HL-60 (cell line): ENCODE measurements around the gene DENND1C.

Experiments
- DNase-seq, 2 experiments: peaks; one replicate each; pipeline ENCODE4 v3.0.0-alpha.2; 2010 to 2020; ENCODE audit warnings: low read depth in 1 of 2, low spot score in 1 of 2
- H3K27ac ChIP-seq: fragments of 250-450 bp; sonication (Bioruptor Pico); replicated peaks from 2 replicates; pipeline ENCODE4 v1.5.1; 2020; ENCODE audit warnings: mild to moderate bottlenecking, moderate library complexity
- H3K27me3 ChIP-seq: fragments of 250-450 bp; sonication (Bioruptor Pico); 2 replicates; pipeline ENCODE4 v1.5.1; 2021; ENCODE audit warnings: mild to moderate bottlenecking, moderate library complexity; ENCODE audit not compliant: insufficient read depth, poor library complexity, severe bottlenecking
- H3K4me3 ChIP-seq: replicated peaks from 2 replicates; pipeline ENCODE4 v1.5.1; 2011; ENCODE audit warnings: mild to moderate bottlenecking, control low read depth, low read length; ENCODE audit not compliant: insufficient read depth
- CTCF ChIP-seq: IDR thresholded peaks from one replicate; pipeline ENCODE4 v1.5.1; 2011; ENCODE audit warnings: low read length, control low read depth, inconsistent platforms; ENCODE audit not compliant: insufficient read depth
- GABPA ChIP-seq: IDR thresholded peaks from 2 replicates; pipeline ENCODE4 v1.6.1; 2012; ENCODE audit warnings: low read depth
- POLR2AphosphoS5 ChIP-seq: IDR thresholded peaks from 2 replicates; pipeline ENCODE4 v1.6.1; 2012; ENCODE audit warnings: low read depth
- REST ChIP-seq: IDR thresholded peaks from 2 replicates; pipeline ENCODE4 v1.6.1; 2012; ENCODE audit warnings: low read depth; ENCODE audit not compliant: insufficient replicate concordance
- SPI1 ChIP-seq: IDR thresholded peaks from 2 replicates; pipeline ENCODE4 v1.6.1; 2012; ENCODE audit warnings: low read depth, mild to moderate bottlenecking, borderline replicate concordance

Gene DENND1C

GRCh38 chr19:6479836-6480398 lies 1.7 kb downstream of the DENND1C start:
- no peak overlapping the region for H3K4me3 ChIP-seq
- no peaks in the 10 kb centered on the region for H3K27me3 ChIP-seq
- no peak overlapping the region for H3K27ac ChIP-seq
- TF ChIP-seq POLR2AphosphoS5: no peak
- TF ChIP-seq GABPA: no peak
- TF ChIP-seq REST: no peak
- TF ChIP-seq SPI1: no peak
- no peak for TF ChIP-seq CTCF
- no peak for DNase-seq

- no peak for TF ChIP-seq CTCF
- TF ChIP-seq GABPA: no peak
- no peak for TF ChIP-seq REST
- TF ChIP-seq POLR2AphosphoS5: no peak
- no peak for TF ChIP-seq SPI1
- Histone ChIP-seq H3K4me3 (no peak overlapping the region), H3K27ac (no peak overlapping the region), H3K27me3 (no peaks in the 10 kb centered on the region)
- DNase-seq: no peak
Observed at GRCh38 chr19:6478815-6479214, 2.8 kb downstream of the DENND1C start.

- TF ChIP-seq CTCF (no peak), REST (no peak)
- H3K27ac ChIP-seq: no peak overlapping the region
- DNase-seq: no peak
- no peak overlapping the region for H3K4me3 ChIP-seq
- H3K27me3 ChIP-seq: no peaks in the 10 kb centered on the region
Observed at GRCh38 chr19:6476896-6477431, 4.6 kb downstream of the DENND1C start.
